GM12874 (cell line): ENCODE results near the gene PTAR1.

Source experiments
- TF ChIP-seq, protein P1 (sequence below): IDR thresholded peaks from 2 replicates; pipeline ENCODE4 v1.5.1; 2011; ENCODE audit warnings: low read depth, mild to moderate bottlenecking, control low read depth, low read length, moderate library complexity; ENCODE audit not compliant: insufficient read depth

Gene PTAR1

GRCh38 chr9:69718218-69718617 lies 41.6 kb downstream of the PTAR1 start:
- TF ChIP-seq, protein P1, sequence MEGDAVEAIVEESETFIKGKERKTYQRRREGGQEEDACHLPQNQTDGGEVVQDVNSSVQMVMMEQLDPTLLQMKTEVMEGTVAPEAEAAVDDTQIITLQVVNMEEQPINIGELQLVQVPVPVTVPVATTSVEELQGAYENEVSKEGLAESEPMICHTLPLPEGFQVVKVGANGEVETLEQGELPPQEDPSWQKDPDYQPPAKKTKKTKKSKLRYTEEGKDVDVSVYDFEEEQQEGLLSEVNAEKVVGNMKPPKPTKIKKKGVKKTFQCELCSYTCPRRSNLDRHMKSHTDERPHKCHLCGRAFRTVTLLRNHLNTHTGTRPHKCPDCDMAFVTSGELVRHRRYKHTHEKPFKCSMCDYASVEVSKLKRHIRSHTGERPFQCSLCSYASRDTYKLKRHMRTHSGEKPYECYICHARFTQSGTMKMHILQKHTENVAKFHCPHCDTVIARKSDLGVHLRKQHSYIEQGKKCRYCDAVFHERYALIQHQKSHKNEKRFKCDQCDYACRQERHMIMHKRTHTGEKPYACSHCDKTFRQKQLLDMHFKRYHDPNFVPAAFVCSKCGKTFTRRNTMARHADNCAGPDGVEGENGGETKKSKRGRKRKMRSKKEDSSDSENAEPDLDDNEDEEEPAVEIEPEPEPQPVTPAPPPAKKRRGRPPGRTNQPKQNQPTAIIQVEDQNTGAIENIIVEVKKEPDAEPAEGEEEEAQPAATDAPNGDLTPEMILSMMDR, result no peak

DNA sequence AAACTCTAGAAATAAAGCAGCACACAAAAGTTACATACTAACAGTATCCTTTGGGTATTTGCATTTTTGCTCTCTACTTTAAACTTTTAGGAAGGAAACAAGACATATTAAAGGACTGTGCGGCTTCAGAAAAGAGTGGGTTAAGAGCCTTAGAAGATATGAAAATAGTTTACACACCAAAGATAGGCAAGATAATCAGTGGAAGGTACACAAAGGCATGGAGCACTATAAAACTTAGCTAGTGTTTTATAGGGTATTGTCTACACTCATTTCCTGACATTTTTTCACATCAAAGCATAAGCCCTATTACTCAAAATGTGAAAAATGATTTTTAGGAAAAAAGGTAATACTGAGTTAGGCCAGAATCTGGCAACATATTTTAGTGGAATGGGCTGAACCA lies 44.0 kb downstream of the PTAR1 start:
- TF ChIP-seq, protein P1, result no peak

GRCh38 chr9:69715096-69715495 lies 44.7 kb downstream of the PTAR1 start:
- TF ChIP-seq, protein P1, result no peak

GRCh38 chr9:69697475-69697874 lies 62.3 kb downstream of the PTAR1 start:
- TF ChIP-seq, protein P1, result no peak

DNA sequence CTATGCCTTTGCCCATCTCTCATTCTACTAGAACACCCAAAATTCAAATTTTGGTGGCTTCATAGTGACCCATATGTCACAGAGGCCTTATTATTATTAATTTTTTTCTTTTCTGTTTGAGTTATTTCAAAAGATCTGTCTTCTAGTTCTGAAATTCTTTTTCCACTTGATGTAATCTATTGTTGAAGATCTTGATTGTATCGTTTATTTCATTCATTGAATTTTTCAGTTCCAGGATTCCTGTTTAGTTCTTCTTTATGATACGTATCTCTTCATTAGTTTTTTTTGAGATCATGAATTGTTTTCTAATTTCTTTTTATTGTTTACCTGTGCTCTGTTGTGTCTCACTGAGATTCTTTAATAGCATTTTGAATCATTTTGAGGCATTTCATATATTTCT lies 63.0 kb downstream of the PTAR1 start:
- TF ChIP-seq, protein P1, result no peak

GRCh38 chr9:69689991-69690538 lies 69.7 kb downstream of the PTAR1 start:
- TF ChIP-seq, protein P1, result no peak

DNA sequence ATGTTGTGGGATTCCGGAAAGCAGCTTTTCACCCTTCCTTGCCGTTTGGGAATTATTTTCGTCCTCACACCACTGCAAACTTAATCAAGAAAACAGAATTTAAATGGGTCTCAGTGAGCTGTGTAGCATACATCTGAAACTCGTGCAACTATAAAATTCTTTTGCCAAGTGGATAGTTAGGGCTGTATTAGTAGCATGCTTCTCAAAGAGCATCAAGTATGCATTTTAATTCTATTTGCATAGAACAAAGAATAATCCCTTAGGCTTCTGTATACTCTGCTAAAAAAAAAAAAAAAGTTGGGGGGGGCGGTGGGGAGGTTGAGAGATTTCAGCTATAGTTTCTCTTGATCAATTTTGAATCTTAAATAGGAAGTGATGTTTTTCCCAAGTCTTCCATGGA lies 75.9 kb downstream of the PTAR1 start:
- TF ChIP-seq, protein P1, result no peak
